Measurements from ENCODE around the gene IGF1R.

IGF1R gene

DNA sequence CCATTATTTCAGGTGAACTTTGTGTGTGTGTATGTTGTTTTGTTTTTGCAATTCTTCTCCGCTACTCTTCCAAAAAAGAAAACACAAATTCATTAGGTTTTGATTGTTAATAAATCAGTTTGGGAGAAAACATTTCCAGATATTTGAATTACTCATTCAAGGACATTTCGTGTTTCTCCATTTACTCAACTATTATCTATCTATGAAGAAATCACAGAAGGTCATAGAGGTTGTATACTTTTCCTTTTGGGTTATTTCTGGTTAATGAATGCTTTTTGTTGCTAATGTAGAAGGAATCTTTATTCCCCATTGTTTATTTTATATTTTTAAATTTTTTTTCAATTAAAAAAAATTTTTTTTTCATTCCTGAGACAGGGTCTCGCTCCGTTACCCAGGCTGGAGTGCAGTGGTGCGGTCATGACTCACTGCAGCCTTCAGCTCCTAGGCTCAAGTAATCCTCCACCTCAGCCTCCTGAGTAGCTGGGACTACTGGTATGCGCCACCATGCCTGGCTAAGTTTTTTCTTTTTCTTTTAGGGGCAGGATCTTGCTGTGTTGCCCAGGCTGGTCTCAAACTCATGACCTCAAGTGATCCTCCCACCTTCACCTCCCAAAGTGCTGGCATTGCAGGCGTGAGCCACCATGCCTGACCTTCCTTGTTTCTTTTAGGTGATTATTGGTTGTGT, 28.4 kb downstream of the IGF1R start:
- DNase-seq: no peak

DNA sequence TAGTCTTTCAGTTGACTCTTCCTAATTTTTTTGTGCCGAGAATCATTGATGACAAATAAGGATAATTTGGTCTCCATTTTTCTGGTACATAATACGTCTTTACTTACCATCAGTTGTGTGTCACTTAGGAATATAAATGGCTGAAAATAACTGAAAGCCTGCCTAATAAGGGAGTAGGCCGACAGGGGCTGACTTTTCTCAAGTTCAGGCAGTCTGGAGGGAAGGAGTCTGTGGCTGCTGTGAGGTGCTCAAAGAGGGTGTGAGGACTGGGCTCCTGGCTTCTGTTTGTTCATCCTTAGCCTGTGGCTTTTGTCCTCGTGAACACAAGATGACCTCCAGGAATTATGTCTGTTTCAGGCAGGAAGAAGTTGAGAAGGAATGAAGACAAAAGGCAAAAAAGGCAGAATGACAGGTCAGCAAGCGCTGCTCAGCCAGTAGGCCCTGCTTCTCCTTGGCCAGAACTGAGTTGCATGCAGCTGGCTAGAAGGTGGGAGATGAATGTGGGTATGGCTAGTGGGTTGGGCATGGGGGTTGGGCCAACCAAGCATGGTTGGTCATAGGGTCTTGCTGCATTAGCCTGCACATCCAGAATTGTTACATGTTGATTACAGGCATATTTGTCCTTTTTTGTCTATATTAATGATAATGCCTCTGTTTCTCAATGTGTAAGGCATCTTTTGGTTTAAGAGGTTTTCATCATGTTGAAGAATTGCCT, 29.2 kb downstream of the IGF1R start:
- no peak for DNase-seq

DNA sequence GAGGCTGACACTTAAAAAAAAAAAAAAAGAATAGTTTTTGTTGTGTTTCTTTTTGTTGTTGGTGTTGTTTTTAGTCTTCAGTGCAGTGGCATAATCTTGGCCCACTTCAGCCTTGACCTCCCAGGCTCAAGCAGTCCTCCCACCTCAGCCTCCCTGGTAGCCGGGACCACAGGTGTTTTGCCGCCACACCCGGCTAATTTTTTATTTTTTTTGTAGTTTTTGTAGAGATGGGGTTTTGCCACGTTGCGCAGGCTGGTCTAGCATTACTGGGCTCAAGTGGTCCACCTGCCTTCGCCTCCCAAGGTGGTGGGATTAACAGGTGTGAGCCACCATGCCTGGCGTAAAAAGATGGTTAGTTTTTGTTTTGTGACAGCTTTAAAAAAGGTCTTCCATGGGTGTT, 30.1 kb downstream of the IGF1R start:
- DNase-seq: no peak

DNA sequence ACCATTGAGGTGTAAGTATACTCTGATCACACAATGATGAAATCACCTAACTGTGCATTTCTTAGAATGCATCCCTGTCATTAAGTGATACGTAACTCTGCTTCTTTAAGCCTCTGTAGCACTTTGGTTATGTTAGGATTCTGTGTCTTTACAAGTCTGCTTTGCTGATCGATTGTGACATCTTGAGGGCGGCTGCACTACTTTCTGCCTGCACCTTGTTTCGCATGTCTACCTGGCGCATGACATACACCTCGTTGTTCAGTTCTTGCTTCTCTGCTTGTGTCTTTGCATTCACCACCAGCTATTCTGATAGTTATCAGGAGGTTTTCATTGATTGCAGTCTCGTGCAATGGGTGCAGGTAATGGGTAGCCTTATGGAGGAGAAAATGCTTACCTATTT, 32.7 kb downstream of the IGF1R start:
- no peak for DNase-seq

DNA sequence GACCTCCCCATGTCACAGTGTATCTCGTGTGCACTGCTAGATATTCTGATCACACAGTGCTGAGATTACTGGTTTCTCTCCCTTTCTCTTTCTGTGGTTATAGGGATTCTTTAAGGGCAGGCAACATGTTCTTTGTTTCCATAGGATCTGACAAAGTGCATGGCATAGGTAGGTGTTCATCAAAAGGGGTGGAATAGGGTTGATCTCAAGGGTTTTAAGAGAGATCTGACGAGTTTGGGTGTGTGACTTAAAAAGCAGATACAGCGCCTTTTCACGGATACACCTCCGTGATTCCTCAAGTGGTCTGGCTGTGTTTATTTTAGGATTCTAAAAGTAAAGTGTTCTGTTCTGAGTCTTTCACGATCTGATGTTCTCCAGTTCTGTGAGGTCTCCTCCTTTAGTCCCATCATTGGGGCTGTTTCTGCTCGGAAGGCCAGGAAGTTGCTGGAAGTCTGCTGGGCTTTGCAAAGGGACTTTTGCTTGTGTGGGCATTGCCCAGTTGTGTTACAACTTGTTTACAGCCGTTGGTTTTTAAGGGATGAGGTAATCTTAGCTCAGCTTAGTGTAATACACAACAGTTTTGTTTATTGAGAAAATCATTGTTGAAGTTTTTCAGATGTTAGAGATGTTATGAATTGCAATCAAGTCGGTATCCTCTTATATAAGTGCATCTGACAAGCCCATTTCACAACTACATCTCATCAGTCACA, 34.8 kb downstream of the IGF1R start:
- no peak for DNase-seq

DNA sequence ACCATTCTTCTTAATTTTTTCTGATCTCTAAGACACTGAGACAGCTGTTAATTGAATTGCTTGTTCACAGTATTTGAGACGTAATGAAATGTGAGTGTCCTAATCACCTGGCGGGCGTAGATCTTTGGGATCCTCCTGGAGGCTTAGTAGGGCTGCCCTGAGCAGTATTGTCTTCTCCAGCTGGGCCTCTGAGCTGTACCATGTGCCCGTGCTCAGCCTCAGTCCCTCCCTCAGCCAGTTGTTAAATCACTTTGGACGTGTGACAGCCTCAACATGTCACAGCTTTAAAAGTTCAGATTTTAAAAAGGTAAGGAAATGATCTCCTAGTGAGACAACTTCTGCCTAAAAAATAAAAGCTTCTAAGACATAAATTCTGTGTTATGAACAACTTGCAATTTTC, 35.5 kb downstream of the IGF1R start:
- peak; percentile 16 for DNase-seq

DNA sequence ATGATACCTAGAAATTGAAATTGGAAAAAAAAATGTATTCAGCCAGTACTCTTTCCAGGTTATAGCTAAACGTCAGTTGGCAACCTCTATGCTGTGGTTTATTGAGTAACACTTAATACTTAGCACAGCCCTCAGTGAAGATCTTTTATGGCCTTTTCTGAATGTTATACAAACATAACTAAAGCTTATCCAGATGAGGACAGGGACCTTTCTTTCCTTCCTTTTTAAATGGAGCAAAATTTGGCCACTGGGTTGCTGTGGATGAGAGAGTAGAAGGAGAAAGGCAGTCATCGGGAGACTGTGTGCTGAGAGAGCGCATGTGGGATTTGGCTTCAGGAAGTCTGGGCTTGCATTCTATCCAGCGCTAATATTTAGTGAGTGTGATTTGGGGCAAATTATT, 36.1 kb downstream of the IGF1R start:
- DNase-seq: no peak

DNA sequence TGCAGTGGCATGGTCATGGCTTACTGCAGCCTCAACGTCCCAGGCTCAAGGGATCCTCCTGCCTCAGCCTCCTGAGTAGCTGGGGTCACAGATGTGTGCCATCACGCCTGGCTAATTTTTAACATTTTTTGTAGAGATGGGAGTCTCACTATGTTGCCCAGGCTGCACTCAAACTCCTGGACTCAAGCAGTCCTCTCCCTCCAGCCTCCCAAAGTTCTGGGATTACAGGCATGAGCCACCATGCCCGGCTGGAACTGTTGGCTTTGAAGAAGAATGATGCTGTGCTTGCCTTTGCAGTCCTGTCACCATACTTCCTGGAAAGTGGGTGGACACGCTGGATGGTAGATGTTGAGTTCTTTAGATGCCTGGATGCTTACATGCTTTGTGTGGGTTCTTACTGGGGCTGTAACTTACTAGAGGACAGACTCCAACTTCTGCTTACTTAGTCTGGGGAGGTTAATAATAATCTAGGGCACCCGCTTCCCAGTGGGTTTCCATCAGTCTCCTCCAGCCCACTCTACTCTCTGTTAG, 36.7 kb downstream of the IGF1R start:
- DNase-seq: no peak

DNA sequence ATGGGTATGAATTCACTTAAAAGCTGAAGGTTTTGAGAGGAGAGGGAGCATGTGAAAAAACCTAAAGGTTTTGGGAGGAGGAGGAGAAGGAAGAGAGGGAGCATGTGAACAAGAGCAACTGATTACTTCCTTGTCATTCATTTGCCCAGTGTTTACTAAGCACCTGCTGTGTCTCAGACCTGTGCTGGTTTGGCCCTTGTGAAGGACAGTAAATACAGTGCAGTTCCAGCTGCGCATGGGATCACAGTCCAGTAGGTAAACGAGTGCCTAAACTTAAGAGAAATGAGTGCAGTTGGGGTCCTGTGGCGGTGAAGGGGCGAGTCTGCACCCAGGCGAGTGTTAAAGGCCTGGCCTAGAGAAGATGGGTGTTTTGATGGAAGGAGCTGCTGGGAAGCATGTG, 38.6 kb downstream of the IGF1R start:
- DNase-seq: peak; percentile 71

DNA sequence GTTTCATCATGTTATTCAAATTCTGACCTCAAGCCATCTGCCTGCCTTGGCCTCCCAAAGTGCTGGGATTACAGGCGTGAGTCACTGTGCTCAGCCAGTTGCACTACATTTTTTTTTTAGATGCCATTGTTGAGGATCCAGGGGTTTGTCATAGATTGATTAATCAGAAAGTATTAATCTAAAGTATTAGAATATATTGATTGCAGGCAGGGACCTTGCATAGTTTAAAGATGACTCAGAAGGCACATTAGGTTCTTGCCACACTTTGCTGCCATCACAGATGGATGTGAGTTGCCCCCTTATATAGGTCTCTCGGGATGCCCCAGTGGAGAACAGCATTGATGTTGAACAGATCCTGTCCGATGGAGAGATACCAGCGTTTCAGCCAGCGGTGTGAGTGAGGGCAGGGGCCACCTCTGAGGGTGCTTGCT, 41.1 kb downstream of the IGF1R start:
- DNase-seq: no peak

DNA sequence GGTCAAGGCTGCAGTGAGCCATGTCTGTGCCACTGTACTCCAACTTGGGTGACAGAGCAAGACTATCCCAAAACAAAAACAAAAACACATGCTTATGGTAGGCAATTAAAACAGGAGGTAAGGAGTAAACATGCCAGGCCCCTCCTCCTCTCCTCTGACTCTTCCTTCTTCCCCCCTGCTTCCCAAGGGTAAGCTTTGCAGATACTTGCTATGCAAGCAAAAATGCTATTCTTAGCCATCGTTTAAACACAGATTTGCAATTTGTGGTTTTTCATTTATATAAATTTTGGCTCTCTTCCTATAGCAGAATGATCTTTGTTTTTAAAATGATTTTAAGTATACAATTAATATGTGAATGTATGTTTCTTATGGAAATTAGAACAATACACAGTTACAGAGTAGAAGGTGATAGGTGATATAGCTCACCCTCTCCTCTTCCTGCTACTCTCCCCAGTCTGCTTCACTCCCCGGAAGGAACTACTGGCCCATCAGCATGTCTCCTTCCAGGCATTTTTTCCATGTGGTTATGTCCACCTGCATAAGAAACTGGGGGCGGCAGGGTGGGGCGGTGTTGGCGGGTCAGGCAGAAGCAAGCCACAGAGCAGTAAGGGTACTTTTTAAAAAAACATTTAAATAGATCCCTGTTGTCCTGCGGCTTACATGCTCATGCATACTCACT, 42.1 kb downstream of the IGF1R start:
- DNase-seq: no peak

DNA sequence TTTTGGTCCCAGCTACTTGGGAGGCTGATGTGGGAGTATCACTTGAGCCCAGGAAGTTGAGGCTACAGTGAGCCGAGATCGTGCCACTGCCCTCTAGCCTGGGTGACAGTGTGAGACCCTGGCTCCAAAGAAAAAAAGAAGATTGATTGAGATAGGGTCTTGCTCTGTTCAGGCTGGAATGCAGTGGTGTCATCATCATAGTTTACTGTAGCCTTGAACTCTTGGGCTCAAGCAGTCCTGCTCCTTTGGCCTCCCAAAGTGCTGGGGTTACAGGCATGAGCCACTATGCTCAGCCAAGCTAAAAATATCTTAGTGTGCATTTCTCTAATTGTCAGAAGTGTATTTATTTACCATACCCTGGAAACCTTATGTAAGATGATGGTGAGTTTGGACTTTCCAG, 43.9 kb downstream of the IGF1R start:
- DNase-seq: no peak

DNA sequence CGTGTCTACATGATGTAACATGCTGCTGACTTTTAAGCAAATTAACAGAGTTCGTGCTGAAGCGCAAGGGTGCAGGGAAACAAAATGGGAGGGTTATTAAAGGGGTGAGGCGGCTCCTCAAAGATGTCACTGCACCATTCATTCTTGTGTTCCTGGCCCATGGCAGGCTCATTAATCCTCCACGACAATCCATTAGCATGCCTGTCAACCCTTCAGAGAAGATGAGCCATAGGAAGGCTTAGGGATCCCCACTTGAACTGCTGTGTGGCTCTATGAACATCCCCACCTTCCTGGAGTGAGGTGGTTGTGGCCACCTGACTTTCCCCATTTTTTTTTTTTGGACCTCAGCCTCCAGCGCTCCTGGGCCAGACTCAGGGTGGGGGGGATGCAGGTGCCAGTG, 45.8 kb downstream of the IGF1R start:
- DNase-seq: no peak

DNA sequence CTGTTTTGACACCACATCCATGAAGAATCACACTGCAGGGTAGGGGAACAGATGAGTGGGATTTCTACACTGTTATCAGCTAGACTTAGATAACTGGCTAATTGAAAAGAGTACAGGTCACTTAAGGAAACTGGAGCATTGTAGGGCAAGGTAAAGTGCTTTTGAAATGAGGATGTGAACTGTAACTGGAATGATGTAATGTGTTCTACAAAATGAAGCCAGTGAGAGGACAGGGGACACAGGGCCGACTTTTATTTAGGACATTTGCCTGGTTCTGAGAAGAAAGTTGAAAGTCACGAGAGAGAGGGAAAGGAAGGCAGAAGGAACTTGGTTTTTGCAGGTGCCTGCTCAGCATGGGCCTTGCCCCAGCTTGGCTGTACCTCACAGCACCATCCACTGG, 50.5 kb downstream of the IGF1R start:
- no peak for DNase-seq

DNA sequence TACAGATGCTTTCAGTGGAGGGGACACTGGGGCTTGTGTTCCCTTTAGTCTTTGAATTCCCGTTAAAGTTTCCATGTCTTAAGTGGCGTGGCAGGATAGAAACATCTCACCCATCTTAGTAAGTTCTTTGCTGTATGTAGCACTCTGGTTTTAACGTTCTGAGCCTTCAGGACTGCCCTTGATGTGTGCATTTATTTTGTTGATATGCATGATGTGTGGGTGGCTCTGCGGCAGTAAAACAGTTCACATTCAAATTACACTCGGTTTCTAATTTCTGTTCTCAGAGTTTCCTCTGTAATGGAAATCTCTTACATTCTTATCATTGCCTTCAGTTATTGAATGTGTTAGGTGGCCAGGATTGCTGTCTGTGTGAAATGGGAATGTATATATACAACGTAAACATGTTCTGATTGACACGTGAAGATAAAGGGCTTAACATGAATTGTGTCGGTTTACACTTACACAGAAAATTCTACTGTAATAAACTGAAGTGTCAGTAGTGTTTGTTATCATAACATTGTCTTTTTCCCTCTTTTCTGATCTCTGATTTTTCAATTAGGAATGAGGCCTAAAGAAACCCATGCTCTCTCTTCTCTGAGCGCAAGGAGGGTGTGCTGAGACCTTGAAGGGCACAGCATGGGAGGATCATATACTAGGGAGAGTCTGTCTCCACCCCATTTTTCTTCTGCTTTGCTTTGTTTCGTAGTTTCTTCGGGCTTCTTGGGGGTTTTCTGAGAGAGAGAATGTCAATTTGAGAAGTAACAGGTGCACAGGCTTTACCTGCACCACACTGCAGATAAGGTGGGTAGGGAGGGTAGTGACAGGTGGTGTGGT, 51.5 kb downstream of the IGF1R start:
- DNase-seq: no peak

DNA sequence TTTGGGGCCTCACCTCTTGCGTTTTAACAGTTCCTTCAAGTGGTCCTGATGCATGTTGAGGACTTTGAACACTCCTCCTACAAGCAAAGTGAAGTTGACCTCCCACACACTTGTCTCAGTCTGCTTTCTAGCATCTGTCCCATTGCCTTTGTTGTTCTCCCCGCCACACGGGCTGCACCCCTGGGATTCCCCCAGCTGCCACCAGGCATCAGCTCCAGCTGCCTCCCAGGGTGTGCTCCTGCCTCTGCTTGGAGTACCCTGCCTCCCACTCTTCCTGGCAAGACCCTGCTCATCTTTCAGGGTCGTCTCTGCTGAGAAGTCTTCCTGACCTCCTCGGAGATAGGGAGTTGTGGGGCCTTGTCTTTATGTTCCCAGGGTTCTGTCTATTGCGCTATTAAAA, 52.2 kb downstream of the IGF1R start:
- peak; percentile 9 for DNase-seq

DNA sequence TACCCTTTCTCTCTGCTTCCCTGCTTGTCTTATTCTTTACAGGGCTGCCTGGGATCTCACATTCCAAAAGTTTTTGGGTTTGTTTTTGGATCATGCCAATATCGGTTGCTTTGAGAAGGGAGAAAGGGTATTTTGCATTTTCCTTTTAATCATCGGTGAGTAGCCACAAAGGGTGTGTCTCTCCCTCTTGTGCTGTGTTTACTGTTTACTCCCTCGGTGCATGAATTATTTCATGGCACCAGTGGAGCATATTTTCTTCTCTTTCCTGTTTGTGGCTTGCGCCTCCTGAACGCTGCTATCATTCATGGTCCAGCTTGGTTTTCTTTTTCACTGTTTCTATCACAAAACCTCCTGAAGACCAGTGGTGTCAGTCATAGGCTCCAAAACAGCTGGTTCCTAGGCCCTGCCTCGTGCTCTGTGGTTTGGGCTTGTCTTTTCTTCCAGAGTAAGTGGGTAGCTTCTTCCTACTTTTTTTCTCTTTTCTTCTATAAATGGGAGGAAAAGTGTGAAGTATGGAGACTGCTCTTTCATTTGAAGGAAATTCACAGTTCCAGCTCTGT, 54.9 kb downstream of the IGF1R start:
- no peak for DNase-seq

DNA sequence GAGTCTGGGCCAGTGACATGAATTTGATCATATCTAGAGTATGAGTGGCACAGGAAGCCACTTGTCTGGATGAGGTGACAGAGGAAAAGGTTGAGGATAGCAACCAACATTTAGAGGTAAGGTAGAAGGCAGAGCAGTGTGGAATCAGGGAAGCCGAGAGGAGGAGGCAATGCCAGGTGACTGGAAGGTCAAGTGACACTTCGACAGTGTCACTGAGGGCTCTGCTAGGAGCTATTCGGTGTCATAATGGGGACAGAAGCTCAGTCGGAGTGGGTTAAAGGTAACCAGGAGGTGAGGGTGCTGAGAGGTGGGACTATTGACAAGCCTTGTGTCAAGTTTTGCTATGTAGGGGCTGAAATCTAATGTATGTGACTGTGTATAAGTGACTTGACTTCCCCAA, 56.7 kb downstream of the IGF1R start:
- DNase-seq: no peak

DNA sequence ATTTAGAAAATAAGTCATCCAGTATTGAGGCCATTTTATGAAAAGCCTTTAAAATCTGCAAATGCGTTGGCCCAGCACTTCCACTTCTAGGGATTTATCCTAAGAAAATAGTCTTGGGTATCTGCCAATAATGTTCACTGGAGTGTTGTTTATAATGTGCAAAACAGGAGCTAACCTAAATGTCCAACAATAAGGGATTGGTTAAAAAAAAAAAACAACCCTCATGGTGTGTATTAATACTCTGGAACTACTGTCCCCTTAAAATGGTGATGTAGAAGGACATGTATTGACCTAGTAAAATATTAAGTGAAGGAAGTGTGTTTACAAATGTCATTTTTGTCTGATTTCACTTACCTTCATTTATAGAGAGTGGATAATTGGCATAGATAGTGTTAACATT, 58.0 kb downstream of the IGF1R start:
- no peak for DNase-seq

DNA sequence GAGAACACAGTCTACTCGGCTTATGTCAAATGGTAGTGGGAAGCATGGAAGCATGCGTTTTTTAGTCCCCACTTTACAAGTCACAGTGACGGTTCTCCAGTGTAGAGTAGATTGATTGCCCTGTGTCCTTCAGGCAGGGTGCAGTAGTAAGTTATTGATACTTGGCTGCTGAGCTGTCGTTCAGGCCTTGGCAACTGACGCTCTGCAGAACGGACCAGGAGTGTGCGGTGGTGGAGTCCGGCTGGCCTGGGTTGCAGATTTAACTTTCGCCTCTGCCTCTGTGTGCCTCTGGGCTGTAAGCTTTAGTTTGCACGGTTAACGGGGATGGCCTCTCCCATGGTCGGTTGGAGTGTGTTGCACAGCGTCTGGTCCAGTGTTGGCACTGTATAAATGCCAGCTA, 58.6 kb downstream of the IGF1R start:
- no peak for DNase-seq

DNA sequence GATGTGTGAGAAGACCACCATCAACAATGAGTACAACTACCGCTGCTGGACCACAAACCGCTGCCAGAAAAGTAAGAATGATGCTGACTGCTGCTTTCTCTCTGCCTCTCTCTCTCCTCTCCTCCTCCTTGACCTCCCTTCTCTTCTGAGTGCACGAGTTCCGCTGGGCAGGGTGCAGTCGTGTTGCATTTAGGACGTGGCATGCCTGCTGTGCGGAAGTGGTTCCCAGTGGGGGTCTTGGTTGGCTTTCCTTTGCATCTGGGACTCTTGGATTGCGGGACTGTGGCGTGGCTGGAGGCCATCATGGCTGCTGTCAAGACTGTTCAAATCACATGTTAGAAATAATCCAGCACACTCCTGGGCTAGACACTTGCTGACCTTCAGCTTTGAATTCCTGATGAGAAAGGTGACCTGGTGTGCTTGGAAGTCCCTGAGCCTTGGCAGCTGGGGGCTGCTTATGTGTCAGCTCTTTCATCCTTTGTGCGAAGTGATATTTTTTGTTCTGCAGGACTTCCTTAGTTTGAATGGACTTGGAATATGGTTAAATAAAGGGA, 59.8 kb downstream of the IGF1R start:
- DNase-seq: no peak

DNA sequence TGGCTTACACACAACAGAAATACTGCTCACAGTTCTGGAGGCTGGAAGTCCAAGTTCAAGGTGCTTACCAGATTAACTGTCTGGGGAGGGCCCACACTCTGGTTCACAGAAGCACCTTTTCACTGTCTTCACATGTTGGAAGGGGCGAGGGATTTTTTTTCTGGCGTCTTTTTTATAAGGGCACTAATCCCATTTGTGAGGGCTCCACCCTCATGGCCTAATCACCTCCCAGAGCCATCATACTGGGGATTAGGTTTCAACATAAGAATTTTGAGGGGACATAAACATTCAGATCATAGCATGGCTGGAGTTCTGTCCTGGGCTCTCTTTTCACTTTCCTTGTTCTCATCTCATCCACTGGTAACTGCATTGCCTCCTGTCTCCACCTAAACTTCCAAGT, 63.5 kb downstream of the IGF1R start:
- no peak for DNase-seq

All from NCI-H69 (cell line).